ENCODE measurements around the gene AJAP1. TPM values are rescaled to one million over a fixed set of nuclear protein-coding genes. Genes with fewer than 3 reads are reported as not detected.
A peak's percentile ranks its signal among the peaks of the same experiment; 100 is the strongest.

AJAP1 gene
- total RNA-seq, 2 donors from 2014 or later = not detected

DNA sequence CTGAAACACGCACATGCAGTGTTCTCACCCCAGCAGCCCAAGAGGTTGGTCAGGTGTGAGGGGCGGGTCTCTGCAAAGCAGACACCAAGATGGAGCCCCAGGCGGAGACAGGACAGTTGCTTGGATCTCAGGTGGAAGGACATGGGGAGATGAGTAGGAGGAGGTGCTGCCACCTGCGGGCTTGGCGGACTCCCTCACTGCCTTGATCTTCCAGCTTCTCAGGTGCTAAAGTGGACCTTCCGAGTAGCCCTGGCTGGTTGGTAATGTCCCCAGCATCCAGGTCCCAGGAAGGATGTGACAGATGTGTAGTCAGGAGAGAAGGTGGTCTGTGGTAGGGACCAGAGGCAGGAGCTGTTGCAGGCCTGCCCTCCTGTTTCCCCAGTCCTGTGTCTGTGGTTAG, 114.1 kb downstream of the AJAP1 start:
- no peaks in the 10 kb centered on the region for H3K36me3 Mint-ChIP-seq
- H3K4me1 Mint-ChIP-seq (ENCODE audit: low read depth in 2 of 2) = no peaks in the 10 kb centered on the region
- H3K27ac Mint-ChIP-seq = no peak overlapping the region
- DNase-seq (ENCODE audit: low spot score) (no peak), ATAC-seq (no peak)
- H3K27me3 Mint-ChIP-seq = no peaks in the 10 kb centered on the region
- H3K9me3 Mint-ChIP-seq = no peaks in the 10 kb centered on the region
- H3K4me3 Mint-ChIP-seq = no peak overlapping the region

GRCh38 chr1:4769516-4770280, 115.3 kb downstream of the AJAP1 start:
- Mint-ChIP-seq H3K27ac (no peak overlapping the region), H3K9me3 (no peaks in the 10 kb centered on the region), H3K4me3 (no peak overlapping the region), H3K36me3 (no peaks in the 10 kb centered on the region), H3K4me1 (ENCODE audit: low read depth in 2 of 2) (no peaks in the 10 kb centered on the region), H3K27me3 (no peaks in the 10 kb centered on the region)
- DNase-seq (ENCODE audit: low spot score) (no peak), ATAC-seq (peak in 1 of 2 donors; percentile 12)

DNA sequence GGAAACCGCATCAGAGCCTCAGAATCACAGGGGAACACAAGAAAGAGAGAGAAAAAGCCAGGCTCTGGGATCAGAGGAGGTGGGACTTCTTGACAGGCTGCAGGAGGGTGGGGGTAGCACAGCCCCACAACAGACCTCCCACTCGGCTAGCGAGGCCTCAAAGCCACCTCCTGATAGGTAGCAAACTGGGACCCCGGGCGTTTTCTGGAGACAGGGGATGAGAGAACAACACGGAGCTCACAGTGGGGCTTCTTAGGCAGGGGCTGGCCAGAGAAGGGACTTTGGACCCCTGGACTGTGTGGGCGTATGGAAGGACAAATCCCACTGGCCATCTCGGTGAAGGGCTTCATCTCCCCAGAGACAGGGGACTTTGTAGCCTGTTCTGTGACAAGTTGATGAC, 116.3 kb downstream of the AJAP1 start:
- DNase-seq (ENCODE audit: low spot score) = no peak
- H3K4me1 Mint-ChIP-seq (ENCODE audit: low read depth in 2 of 2) = no peaks in the 10 kb centered on the region
- H3K36me3 Mint-ChIP-seq = no peaks in the 10 kb centered on the region
- no peak for ATAC-seq
- no peaks in the 10 kb centered on the region for H3K9me3 Mint-ChIP-seq
- H3K27me3 Mint-ChIP-seq = no peaks in the 10 kb centered on the region
- no peak overlapping the region for H3K27ac Mint-ChIP-seq
- H3K4me3 Mint-ChIP-seq = no peak overlapping the region

- Mint-ChIP-seq H3K27me3 (no peaks in the 10 kb centered on the region), H3K4me1 (ENCODE audit: low read depth in 2 of 2) (no peaks in the 10 kb centered on the region), H3K4me3 (no peak overlapping the region), H3K36me3 (no peaks in the 10 kb centered on the region), H3K27ac (no peak overlapping the region), H3K9me3 (no peaks in the 10 kb centered on the region)
- ATAC-seq (no peak), DNase-seq (ENCODE audit: low spot score) (no peak)
Measured at GRCh38 chr1:4771267-4771666, 116.9 kb downstream of the AJAP1 start.

GRCh38 chr1:4771721-4772120, 117.3 kb downstream of the AJAP1 start:
- DNase-seq (ENCODE audit: low spot score) (no peak), ATAC-seq (no peak)
- Mint-ChIP-seq H3K4me3 (no peak overlapping the region), H3K36me3 (no peaks in the 10 kb centered on the region), H3K9me3 (no peaks in the 10 kb centered on the region), H3K4me1 (ENCODE audit: low read depth in 2 of 2) (no peaks in the 10 kb centered on the region), H3K27me3 (no peaks in the 10 kb centered on the region), H3K27ac (no peak overlapping the region)

DNA sequence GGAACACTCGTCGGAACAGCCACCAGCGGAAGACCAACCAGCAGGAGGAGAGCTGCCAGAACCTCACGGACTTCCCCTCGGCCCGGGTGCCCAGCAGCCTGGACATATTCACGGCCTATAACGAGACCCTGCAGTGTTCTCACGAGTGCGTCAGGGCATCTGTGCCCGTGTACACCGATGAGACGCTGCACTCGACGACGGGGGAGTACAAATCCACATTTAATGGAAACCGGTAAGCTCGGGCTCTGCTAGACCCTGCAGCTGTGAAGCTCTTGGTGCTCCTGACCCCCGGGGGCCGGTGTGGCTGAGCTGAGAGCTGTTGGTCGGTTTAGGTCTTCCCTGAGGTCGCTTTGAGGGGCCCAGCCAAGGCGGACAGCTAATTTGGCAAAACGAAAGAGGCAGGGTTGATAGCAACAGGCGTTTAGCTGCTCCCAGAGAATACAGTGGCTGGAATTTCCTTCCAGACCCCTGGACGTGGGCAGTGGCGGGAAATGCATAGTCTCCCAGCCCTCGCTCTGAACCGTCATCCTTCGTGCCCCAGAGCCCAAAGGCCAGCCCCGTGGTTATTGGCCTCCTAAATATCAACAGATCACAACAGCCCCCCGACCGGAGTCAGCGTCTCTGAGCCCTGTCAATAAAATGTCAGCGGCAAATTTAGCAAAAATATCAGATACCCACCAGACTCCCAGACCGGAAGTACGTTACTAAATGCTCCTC, 118.0 kb downstream of the AJAP1 start:
- H3K36me3 Mint-ChIP-seq = no peaks in the 10 kb centered on the region
- no peaks in the 10 kb centered on the region for H3K4me1 Mint-ChIP-seq (ENCODE audit: low read depth in 2 of 2)
- no peak overlapping the region for H3K27ac Mint-ChIP-seq
- H3K27me3 Mint-ChIP-seq = no peaks in the 10 kb centered on the region
- no peaks in the 10 kb centered on the region for H3K9me3 Mint-ChIP-seq
- no peak overlapping the region for H3K4me3 Mint-ChIP-seq
- no peak for ATAC-seq
- DNase-seq (ENCODE audit: low spot score) = no peak

DNA sequence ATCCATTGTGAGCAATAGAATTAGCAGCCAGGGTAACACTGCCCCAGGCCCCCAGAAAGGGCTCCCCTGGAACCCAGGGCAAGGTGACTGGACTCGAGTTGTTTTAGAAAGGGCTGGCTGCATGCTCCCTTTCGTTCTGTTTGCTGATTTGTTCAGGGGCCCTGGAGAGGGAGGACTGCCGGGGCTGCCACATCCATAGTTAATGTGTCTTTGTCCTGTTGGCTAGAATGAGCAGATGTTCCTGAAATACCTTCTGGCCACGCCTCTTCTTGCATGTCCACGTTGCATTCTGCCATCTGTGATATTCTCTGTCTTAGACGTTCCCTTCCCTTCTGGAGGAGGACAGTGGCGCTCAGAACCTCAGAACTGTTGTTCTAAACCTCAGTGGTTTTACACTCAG, 118.8 kb downstream of the AJAP1 start:
- no peaks in the 10 kb centered on the region for H3K4me1 Mint-ChIP-seq (ENCODE audit: low read depth in 2 of 2)
- H3K27me3 Mint-ChIP-seq = no peaks in the 10 kb centered on the region
- no peaks in the 10 kb centered on the region for H3K36me3 Mint-ChIP-seq
- ATAC-seq (no peak), DNase-seq (ENCODE audit: low spot score) (no peak)
- H3K4me3 Mint-ChIP-seq = no peak overlapping the region
- H3K9me3 Mint-ChIP-seq = no peaks in the 10 kb centered on the region
- H3K27ac Mint-ChIP-seq = no peak overlapping the region

- Mint-ChIP-seq H3K36me3 (no peaks in the 10 kb centered on the region), H3K9me3 (no peaks in the 10 kb centered on the region), H3K4me1 (ENCODE audit: low read depth in 2 of 2) (no peaks in the 10 kb centered on the region), H3K27ac (no peak overlapping the region), H3K27me3 (no peaks in the 10 kb centered on the region), H3K4me3 (no peak overlapping the region)
- ATAC-seq = no peak
- no peak for DNase-seq (ENCODE audit: low spot score)
Measured at GRCh38 chr1:4775506-4775905, 121.1 kb downstream of the AJAP1 start.

DNA sequence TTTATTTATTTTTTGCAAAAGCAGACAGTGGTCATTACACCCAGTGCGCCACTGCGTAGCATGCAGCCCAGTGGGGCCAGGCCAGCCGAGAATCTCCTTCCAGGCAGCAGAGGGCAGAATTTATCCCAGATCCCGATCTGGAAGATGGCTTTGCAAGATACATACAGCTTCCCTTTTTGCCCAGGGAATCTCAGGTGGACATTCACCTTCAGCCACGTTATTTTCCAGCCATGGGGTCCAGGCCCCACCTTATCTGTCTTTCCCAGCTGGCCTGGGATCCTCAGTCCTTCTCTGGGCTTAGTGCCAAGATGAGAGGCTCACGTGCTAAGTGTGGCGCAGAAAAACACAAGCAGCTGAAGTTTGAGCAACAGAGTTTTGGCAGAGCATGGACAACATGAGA, 123.6 kb downstream of the AJAP1 start:
- Mint-ChIP-seq H3K27me3 (no peaks in the 10 kb centered on the region), H3K36me3 (no peaks in the 10 kb centered on the region), H3K4me3 (no peak overlapping the region), H3K4me1 (ENCODE audit: low read depth in 2 of 2) (no peaks in the 10 kb centered on the region), H3K27ac (no peak overlapping the region), H3K9me3 (no peaks in the 10 kb centered on the region)
- DNase-seq (ENCODE audit: low spot score) (no peak), ATAC-seq (no peak)

GRCh38 chr1:4781646-4782045, 127.2 kb downstream of the AJAP1 start:
- ATAC-seq (no peak), DNase-seq (ENCODE audit: low spot score) (no peak)
- H3K9me3 Mint-ChIP-seq = no peaks in the 10 kb centered on the region
- H3K36me3 Mint-ChIP-seq = no peaks in the 10 kb centered on the region
- no peak overlapping the region for H3K27ac Mint-ChIP-seq
- no peak overlapping the region for H3K4me3 Mint-ChIP-seq
- H3K4me1 Mint-ChIP-seq (ENCODE audit: low read depth in 2 of 2) = no peaks in the 10 kb centered on the region
- no peaks in the 10 kb centered on the region for H3K27me3 Mint-ChIP-seq

- DNase-seq (ENCODE audit: low spot score) (no peak), ATAC-seq (no peak)
- no peaks in the 10 kb centered on the region for H3K9me3 Mint-ChIP-seq
- H3K4me3 Mint-ChIP-seq = no peak overlapping the region
- H3K27me3 Mint-ChIP-seq = no peaks in the 10 kb centered on the region
- H3K4me1 Mint-ChIP-seq (ENCODE audit: low read depth in 2 of 2) = no peaks in the 10 kb centered on the region
- H3K36me3 Mint-ChIP-seq = no peaks in the 10 kb centered on the region
- no peak overlapping the region for H3K27ac Mint-ChIP-seq
Measured at GRCh38 chr1:4784761-4785160, 130.4 kb downstream of the AJAP1 start.

- H3K27ac Mint-ChIP-seq = no peak overlapping the region
- H3K27me3 Mint-ChIP-seq = no peaks in the 10 kb centered on the region
- ATAC-seq (no peak), DNase-seq (ENCODE audit: low spot score) (no peak)
- H3K4me1 Mint-ChIP-seq (ENCODE audit: low read depth in 2 of 2) = no peaks in the 10 kb centered on the region
- H3K9me3 Mint-ChIP-seq = no peaks in the 10 kb centered on the region
- no peaks in the 10 kb centered on the region for H3K36me3 Mint-ChIP-seq
- H3K4me3 Mint-ChIP-seq = no peak overlapping the region
Measured at GRCh38 chr1:4786055-4786454, 131.6 kb downstream of the AJAP1 start.

DNA sequence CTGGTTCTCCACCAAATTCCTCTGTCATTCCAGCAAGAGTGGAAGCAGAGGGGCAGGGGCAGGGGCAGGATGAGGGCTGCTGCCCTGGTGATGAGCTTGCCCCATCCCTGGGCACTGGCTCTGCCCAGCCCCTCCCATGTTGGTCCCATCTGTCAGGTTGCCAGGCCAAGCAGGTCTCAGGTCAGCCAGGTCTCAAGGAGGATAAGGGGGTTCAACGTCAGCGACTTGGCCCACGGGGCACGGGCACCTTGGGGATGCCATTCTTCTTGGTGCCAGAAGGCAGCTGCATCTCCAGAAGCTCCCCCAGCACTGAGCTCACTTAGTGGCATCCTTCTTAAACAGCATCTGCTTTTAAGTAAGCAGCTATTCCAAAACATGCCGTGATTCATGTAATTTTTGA, 133.1 kb downstream of the AJAP1 start:
- Mint-ChIP-seq H3K9me3 (no peaks in the 10 kb centered on the region), H3K4me1 (ENCODE audit: low read depth in 2 of 2) (no peaks in the 10 kb centered on the region), H3K4me3 (no peak overlapping the region), H3K27ac (no peak overlapping the region), H3K27me3 (no peaks in the 10 kb centered on the region), H3K36me3 (no peaks in the 10 kb centered on the region)
- no peak for DNase-seq (ENCODE audit: low spot score)
- no peak for ATAC-seq

GRCh38 chr1:4792565-4792964, 138.2 kb downstream of the AJAP1 start:
- Mint-ChIP-seq H3K4me1 (ENCODE audit: low read depth in 2 of 2) (no peaks in the 10 kb centered on the region), H3K27me3 (no peaks in the 10 kb centered on the region), H3K4me3 (no peak overlapping the region), H3K27ac (no peak overlapping the region), H3K36me3 (no peaks in the 10 kb centered on the region), H3K9me3 (no peaks in the 10 kb centered on the region)
- DNase-seq (ENCODE audit: low spot score) = no peak
- no peak for ATAC-seq

Data from natural killer cell treated with Interleukin-12 subunit alpha and Interleukin-12 subunit beta and Interleukin-15 and Interleukin-18, amount 100 ng/mL, for 72 hours (primary cell).